ENCODE results near the gene PPP1R12B. TPM values are rescaled to one million over a fixed set of nuclear protein-coding genes. Genes with fewer than 3 reads are reported as not detected.
"Not testable (repeated sequence)": the region's sequence is repeated elsewhere in the genome, so short reads cannot be mapped to it uniquely, and the experiment has no call there.

Gene PPP1R12B
- total RNA-seq, 1 donor from 2014 or later: 594 TPM

DNA sequence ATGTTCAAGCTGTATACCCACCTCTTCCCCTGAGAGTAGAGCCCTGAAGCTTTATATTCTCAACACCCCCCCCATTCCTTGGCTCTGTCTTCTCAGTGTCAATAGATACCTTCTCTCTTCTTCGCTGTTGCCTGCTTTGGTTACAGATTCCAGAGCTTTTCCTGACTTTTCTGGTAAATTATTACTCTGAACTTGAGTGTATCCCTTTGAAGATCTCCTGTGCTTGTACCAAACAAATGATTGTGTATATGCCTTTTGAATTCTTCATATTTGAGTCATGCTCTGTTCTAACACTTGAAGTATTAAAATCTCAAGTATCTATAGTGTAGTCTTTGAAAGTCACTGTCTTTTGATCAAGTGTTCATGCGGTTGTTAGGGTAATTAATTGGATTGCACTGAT, 32.0 kb downstream of the PPP1R12B start:
- ATAC-seq; intact Hi-C loops (cut with DNase I); DNase-seq (ENCODE audit: missing footprints): not testable (repeated sequence)

DNA sequence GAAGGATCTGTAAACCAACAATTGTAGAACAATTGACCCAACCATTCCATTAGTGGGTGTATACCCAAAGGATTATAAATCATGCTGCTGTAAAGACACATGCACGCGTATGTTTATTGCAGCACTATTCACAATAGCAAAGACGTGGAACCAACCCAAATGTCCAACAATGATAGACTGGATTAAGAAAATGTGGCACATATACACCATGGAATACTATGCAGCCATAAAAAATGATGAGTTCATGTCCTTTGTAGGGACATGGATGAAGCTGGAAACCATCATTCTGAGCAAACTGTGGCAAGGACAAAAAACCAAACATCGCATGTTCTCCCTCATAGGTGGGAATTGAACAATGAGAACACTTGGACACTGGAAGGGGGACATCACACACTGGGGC, 33.4 kb downstream of the PPP1R12B start:
- ATAC-seq; intact Hi-C loops (cut with DNase I): not testable (repeated sequence)

DNA sequence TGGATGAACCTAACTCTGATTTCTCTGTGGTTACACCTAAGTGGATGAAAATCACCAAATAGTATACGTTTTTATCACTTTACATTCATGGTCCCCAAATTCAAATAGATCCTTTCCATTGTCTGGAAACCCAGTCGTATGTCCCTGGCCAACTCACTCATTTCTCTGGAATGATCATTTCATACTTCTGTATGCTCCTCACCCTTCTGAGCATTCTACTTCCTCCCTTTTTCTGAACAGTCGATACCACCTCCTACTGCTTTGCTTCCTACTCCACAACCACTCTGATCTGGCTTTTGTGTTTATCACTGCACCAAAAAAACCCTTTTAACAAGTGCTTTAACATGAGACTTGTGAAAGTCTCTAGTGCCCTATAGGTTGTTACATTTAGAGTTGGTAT, 47.3 kb downstream of the PPP1R12B start:
- ATAC-seq; DNase-seq (ENCODE audit: missing footprints); intact Hi-C loops (cut with DNase I): not testable (repeated sequence)

More for the DNA sequence above, 33.4 kb downstream of the PPP1R12B start:
- not testable (repeated sequence) for DNase-seq (ENCODE audit: missing footprints)

DNA sequence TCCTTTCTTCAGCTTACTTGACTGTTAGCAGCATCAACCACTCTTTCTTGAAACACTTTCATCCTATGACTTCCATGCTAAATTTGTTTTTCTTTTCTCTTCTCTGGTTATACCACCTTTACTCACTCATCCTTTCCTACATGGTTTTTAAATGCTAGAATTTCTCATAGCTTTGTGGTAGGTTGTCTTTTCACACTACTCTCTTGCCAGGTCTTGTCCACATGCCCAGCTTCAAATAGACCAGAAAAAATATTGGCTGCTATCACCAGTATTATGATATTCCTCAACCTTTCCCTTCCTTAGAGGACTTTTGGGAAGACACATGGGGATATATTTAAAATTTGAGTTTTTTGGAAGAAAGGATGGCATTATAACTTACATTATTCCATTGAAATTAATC, 48.8 kb downstream of the PPP1R12B start:
- ATAC-seq (no peak), DNase-seq (ENCODE audit: missing footprints) (no peak)
- intact Hi-C loops (cut with DNase I): no loop called here

DNA sequence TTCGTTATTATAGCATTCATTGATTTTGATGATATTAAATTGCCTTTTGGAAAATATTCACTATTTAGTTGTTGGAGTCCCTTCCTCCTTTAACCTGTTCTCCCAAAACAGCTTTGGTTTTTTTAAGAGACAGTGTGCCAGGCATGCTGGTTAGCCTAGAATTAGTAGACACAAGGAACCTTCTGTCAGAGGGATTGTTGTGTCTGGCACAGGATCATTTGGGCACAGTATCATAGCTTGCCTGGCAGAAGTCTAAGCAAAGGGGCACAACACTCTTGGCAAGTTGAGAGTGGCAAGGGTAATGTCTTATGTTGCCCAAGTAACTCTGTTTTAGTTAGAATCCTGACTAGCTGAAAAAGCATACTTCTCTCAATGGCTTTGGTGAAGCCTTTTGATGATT, 49.9 kb downstream of the PPP1R12B start:
- peak; percentile 49 for ATAC-seq
- intact Hi-C loops (cut with DNase I); DNase-seq (ENCODE audit: missing footprints): not testable (repeated sequence)

DNA sequence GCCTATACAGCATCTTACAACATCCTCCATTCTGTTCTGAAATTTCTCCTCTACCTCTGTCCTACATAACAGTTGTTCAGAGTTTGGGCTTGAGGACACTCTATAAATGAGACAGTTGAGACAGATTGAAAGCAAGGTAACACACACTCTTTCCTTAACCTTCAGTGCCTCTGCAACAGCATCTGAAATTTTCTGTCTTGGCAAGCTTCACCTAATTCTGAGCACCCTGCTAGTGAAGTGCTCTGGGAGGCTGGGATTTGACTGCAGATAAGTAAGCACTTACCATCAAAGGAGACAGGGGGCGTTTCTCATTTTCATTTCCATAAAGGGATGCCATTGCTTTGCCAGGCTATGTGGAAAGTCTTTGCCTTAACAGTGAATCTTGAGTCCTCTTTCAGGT, 53.3 kb downstream of the PPP1R12B start:
- peak; percentile 18 for ATAC-seq

DNA sequence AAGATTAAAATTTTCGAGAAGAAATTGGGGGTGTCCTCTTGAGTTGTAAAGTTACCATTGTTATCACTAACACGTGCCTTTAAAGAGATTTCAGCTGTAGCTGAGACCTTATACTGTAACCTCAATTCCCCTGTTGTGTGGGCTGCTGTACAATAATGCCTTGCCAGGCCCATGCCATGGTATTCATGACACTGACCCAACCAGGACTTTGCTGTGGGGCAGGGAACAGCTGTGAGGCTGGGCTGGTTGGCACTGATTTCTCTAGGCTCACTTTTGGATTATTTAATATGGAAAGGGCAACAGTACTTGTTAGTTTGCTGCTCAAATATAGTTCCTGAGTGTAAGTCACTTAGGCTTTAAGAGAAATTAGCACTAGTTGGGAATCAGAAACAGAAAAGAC, 54.9 kb downstream of the PPP1R12B start:
- DNase-seq (ENCODE audit: missing footprints); ATAC-seq: not testable (repeated sequence)

More for the DNA sequence above, 53.3 kb downstream of the PPP1R12B start:
- DNase-seq (ENCODE audit: missing footprints); intact Hi-C loops (cut with DNase I): not testable (repeated sequence)

DNA sequence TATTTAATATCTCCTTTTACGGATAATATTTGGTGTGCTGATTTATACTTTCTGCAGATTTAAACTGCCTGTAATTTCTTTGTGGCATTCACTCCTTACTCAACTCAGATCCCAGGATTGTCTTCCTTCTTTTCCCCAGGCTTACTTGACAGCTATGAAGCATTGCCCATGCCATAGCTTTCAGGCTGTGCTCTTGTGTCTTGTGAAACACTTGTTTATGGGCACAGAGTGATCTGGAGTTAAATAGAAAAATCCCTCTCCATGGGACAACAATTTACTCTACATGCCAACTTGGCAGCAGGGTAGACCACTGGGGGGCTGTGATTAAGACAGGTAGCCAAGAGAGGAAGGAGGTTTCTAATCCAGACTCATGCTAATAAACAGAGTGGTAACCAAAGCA, 57.4 kb downstream of the PPP1R12B start:
- no peak for DNase-seq (ENCODE audit: missing footprints)
- intact Hi-C loops (cut with DNase I): no loop called here
- peak; percentile 42 for ATAC-seq

More for the DNA sequence above, 54.9 kb downstream of the PPP1R12B start:
- intact Hi-C loops (cut with DNase I): not testable (repeated sequence)

DNA sequence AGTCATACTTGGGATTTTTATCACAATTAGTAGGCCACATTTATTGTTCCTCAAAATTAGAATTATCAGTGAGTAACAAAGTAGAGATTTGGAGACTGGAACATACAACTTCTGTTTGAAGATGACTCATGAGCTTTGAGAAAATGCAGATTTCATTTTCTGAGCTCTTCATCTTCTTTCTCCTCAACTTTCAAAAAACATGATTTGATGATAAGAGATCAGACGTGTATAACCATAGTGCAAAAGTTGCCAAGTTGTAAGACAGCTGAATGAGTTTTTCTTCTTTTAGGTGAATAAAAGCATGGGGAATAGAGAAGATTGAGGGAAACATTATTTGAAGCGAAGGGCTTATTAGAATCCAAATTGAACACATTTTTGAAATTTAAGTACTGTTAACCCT, 58.4 kb downstream of the PPP1R12B start:
- intact Hi-C loops (cut with DNase I); DNase-seq (ENCODE audit: missing footprints); ATAC-seq: not testable (repeated sequence)

DNA sequence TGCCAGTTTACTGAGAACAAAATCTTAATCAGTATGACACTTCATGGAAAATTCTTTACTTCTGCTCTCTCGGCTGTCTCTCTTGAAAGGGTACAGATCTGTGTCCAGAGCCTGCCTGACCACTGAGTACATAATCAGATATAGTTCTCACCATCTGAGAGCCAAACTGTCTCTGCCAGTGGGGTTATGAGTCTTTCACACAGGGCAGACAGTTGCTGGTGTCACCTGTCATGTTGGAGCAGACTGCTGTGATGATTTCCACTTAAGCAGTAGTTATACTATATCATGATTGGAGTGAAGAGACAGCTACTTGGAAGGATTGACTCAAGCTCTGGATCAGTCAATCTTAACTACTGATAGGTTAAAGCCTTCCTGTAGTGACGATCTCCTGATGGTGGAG, 58.9 kb downstream of the PPP1R12B start:
- intact Hi-C loops (cut with DNase I); ATAC-seq; DNase-seq (ENCODE audit: missing footprints): not testable (repeated sequence)

DNA sequence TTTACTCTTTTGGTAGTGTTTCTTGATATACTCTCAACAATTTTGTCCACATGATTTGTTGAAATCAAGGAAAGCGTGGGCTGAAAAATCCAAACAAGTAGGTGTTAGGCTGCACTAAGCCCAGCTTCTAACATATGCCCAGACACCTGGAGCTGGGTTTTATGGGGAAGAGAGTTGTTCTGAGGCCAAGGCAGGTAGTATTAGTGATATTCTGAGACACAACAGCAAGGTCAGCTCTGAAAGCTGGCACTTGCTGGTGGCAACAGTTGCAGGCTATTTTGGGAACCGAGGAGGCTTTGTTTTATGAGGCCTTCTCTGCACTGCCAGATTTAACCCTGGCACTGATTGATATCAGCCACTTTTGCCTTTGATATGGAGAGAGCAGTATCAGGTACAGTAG, 61.8 kb downstream of the PPP1R12B start:
- ATAC-seq: peak; percentile 69
- intact Hi-C loops (cut with DNase I): loop anchor here (5.0 kb wide), 1 partner anchor 63 kb away; the partner anchor contains the start of gene PPP1R12B
- DNase-seq (ENCODE audit: missing footprints): not testable (repeated sequence)

DNA sequence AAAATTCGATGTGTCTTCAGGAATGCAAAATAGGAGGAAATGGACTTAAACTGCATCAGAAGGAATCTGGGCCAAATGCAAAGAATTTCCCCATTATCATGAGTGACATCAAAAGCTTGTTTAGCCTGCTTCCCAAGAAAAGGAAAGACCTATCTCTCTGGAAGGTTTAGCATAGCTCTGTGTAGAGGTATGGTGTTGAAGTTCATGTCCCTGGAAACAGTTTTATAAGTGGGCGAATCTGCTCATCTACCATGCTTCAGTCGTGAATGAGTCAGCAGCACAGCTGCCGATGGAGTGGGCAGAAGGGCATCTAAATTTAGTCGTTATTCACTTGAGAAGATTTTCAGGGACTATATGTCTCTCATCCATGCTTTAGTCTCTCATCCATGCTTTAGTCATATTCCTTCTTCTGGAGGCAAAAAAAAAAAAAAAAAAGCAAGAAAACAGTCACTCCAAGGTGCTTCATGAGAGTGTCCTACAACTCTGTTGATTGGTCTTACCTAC, 62.4 kb downstream of the PPP1R12B start:
- peak; percentile 74 for ATAC-seq
- not testable (repeated sequence) for DNase-seq (ENCODE audit: missing footprints)
- intact Hi-C loops (cut with DNase I): loop anchor here (5.0 kb wide), 1 partner anchor 64 kb away; the partner anchor contains the start of gene PPP1R12B

DNA sequence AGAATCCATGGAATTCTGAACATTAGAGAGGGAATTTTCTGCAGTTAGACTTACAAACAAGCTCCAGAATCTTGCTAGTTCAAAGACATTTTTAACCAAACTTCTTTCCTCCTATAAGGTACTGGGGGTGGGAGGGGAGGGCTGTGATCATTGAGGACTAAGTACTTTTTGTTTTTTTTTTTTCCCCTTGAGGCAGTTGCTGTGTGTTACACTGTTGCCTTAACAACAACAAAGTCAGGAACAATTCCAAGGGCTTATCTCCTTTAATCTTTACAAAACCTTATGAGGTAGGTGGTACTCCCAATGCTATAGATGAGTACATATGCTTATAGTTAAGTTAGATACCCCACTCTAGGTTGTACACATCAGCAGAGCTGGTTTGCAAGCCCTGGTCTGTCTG, 62.9 kb downstream of the PPP1R12B start:
- DNase-seq (ENCODE audit: missing footprints) (no peak), ATAC-seq (no peak)
- intact Hi-C loops (cut with DNase I): loop anchor here (5.0 kb wide), 1 partner anchor 64 kb away; the partner anchor contains the start of gene PPP1R12B

DNA sequence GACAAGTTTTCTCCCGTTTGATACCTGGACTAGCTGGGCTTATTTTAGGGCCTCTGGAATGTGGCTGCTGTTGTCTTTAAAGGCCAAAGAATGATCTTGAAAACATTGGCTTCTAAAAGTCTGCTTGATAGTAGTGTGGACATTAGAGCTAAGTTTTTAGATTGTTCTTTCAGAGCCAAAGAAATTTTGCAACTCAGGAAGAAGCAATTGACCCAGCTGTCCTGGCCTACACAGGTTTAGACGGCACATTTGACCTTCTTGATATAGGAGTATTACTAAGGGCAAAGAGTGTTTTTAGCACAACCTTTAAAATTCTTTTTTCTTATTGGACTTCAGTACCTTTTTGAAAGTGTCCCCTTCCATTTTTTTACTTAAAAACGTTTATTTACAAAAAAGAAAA, 63.9 kb downstream of the PPP1R12B start:
- not testable (repeated sequence) for DNase-seq (ENCODE audit: missing footprints)
- ATAC-seq: peak; percentile 32
- intact Hi-C loops (cut with DNase I): loop anchor here (5.0 kb wide), 1 partner anchor 65 kb away; the partner anchor contains the start of gene PPP1R12B

DNA sequence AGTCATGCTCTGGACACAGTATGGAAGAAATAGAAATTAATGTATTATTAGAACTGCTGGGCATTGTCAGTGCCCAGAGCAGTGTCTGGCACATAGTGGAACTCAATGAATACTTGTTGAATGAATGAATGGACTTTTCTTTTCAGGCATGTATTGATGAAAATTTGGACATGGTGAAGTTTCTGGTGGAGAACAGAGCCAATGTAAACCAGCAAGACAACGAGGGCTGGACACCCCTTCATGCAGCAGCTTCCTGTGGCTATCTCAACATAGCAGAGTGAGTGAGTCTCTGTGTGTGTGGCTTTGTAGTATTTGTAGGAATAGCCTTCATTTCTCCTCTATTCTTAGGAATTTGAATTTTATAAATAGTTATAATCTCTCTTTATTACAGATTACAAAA, 68.1 kb downstream of the PPP1R12B start:
- ATAC-seq: no peak
- intact Hi-C loops (cut with DNase I): no loop called here
- no peak for DNase-seq (ENCODE audit: missing footprints)

DNA sequence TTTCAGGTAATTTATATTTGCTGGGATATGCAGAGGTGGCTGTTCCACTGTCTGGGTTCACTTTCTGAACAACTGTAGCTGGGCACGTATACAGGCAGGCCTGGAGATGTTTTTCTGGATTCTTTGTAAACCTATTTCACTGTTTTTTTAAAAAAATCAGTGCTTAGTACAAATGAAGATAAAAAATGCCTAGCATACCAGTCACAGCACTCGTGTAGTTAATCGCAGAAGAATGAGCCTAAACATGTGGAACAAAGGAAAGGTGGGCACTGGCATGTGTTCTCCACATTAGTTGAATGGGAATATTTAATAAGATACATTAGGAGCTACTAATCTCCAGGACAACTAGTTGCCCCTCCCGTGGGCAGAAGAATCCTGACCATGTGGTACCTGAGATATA, 68.6 kb downstream of the PPP1R12B start:
- intact Hi-C loops (cut with DNase I); DNase-seq (ENCODE audit: missing footprints); ATAC-seq: not testable (repeated sequence)

DNA sequence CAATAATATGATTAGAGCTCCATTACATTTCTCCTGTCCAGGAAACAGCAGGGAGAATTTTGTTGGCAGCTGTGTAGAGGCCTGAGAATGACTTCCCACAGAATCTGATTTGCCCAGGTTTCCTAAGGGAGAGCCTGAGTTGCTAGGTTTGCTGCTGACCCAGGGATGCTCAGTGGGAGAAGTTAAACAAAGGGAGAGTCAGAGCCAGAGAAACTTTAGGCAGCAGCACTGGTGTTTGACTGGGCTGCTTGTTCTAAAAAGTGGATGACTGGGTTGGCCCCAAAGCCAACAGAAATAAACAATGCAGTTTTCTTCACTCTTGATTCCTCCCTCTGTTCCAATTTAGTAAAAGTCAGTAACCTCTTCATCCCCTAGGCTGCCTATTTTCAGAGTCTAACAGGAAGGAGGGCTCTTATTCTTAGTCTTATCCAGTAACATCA, 69.3 kb downstream of the PPP1R12B start:
- ATAC-seq; intact Hi-C loops (cut with DNase I); DNase-seq (ENCODE audit: missing footprints): not testable (repeated sequence)

DNA sequence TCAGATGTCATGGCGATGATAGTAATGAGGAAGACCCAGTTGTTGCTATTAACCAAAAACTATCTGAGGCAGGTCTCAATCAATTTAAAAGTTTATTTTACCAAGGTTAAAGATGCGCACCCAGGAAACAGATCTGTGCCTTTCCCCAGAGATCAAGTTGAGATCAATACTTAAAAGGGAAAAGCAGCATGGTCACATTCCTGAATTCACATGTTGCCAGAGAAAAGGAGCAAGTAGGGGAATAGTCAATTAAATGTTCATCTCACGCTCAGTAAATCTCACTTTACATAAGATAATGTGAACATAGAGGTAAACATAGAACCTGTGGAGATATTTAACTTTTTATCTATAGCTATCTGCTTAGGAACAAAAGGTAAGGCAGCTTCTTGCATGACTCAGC, 71.2 kb downstream of the PPP1R12B start:
- ATAC-seq; intact Hi-C loops (cut with DNase I); DNase-seq (ENCODE audit: missing footprints): not testable (repeated sequence)

DNA sequence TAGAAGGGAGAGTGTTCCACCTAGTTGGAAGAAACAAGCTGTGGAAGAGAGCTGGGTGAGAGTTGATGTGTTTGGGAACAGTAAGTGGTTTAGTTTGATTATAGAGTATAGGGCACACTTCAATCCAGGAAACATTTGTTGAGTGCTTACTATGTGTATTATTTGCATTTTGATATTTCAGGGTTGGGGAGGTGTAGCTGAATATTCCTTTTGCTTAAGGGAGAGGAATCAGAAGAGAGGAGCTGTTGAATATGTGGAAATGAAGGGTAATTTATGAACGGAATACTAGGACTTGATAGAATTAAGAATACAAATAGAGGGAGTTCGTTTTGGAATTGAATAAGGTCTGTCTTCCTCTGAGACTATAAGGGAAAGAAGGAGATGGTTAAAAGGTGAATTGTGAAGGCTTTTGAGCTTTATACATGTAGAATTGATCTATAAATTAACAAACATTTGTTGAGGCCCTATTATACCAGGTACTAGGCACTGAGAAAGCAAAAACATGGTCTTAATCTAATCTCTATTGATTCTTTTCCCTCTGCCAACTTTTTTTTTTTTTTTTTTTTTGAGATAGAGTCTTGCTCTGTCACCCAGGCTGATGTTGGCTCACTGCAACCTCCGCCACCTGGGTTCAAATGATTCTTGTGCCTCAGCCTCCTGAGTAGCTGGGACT, 72.1 kb downstream of the PPP1R12B start:
- intact Hi-C loops (cut with DNase I); ATAC-seq; DNase-seq (ENCODE audit: missing footprints): not testable (repeated sequence)

DNA sequence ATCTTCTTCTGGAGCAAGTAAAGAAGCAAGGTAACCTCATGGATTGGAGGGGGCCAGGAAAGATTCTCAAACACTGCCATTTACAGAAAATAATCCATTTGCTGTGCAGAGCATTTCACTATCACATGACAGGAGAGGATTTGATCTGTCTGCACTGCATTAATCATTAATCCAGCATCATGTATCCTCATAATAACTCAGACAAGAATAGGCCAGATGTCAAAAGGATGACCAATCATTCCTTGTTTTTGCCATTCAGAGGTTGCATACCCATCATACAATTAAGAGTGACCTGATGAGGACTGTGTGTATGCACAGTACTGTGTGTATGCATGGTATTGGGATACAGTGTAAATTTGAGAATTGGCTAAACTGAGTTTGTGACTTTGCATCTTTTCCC, 74.2 kb downstream of the PPP1R12B start:
- DNase-seq (ENCODE audit: missing footprints); intact Hi-C loops (cut with DNase I); ATAC-seq: not testable (repeated sequence)

Data from Right ventricle myocardium inferior (tissue), 1 donor.